Measurements from ENCODE around the gene SNN. TPM values are rescaled to one million over a fixed set of nuclear protein-coding genes. Genes with fewer than 3 reads are reported as not detected.
A peak's percentile ranks its signal among the peaks of the same experiment; 100 is the strongest.

SNN gene
- total and polyA plus RNA-seq, 12 donors, result 10.1 to 61.4 (median 35.9) TPM

DNA sequence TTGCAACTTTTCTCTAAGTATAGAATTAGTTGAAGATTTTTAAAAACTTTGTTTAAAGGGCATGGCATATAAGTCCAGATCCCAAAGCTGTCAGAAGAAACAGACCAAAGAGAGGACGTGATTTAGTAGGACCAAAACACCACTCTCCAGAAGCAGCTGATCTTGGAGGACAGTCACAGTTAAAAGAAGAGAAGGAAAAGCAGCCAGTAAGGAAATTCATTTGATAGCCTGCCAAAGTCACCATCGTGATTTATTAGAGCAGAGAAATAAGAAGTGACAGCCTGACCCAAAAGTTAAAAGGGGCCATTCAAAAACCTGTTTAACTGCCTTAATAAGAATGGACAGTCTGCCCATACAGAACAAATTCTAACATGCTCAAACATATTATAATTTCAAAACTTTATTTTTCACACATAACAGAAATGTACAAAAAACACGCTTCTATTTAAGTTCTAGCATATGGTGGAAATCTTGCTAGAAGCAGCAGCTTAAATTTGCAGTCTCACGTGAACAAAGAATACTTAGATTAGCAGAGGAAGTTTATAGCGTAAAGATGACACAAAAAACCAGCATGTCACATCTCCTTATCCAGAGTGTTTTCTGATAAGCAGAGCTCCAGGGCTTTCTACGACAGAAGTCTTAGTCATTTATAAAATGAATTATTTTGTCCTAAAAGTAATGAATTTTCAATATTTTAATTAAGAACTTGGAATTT is 37.2 kb downstream of the SNN start:
- peaks cover 2 to 47% (median 27%) of the 10 kb centered on the region in 9 donors for H3K4me1 ChIP-seq
- ATAC-seq (no peak), DNase-seq (no peak)
- intact Hi-C loops (cut with DNase I), result loop anchor here in 1 of 10 donors (2.0 kb wide), 1 partner anchor 31 kb away; no protein-coding TSS in a partner anchor
- H3K36me3 ChIP-seq, result peaks cover 0 to 78% (median 9%) of the 10 kb centered on the region in 9 donors
- WGBS, 2 donors, result 42 to 44% methylated on average over 6 of the region's 6 CpGs
- peak overlapping the region in 8 of 10 donors; percentile 0 to 78 (median 62) for H3K27ac ChIP-seq
- TF ChIP-seq, protein P1, sequence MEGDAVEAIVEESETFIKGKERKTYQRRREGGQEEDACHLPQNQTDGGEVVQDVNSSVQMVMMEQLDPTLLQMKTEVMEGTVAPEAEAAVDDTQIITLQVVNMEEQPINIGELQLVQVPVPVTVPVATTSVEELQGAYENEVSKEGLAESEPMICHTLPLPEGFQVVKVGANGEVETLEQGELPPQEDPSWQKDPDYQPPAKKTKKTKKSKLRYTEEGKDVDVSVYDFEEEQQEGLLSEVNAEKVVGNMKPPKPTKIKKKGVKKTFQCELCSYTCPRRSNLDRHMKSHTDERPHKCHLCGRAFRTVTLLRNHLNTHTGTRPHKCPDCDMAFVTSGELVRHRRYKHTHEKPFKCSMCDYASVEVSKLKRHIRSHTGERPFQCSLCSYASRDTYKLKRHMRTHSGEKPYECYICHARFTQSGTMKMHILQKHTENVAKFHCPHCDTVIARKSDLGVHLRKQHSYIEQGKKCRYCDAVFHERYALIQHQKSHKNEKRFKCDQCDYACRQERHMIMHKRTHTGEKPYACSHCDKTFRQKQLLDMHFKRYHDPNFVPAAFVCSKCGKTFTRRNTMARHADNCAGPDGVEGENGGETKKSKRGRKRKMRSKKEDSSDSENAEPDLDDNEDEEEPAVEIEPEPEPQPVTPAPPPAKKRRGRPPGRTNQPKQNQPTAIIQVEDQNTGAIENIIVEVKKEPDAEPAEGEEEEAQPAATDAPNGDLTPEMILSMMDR (IDR thresholded peaks at IDR 0.05), result no peak
- H3K27me3 ChIP-seq, result no peaks in the 10 kb centered on the region
- H3K4me3 ChIP-seq, result no peak overlapping the region
- H3K9me3 ChIP-seq, result no peaks in the 10 kb centered on the region

- peaks cover 3 to 47% (median 27%) of the 10 kb centered on the region in 9 donors for H3K4me1 ChIP-seq
- H3K36me3 ChIP-seq, result peaks cover 0 to 80% (median 13%) of the 10 kb centered on the region in 9 donors
- WGBS, 2 donors, result 59 to 73% methylated on average over 5 of the region's 5 CpGs
- TF ChIP-seq, protein P1 (IDR thresholded peaks at IDR 0.05), result no peak
- no peaks in the 10 kb centered on the region for H3K9me3 ChIP-seq
- no peaks in the 10 kb centered on the region for H3K27me3 ChIP-seq
- ATAC-seq, result peak; percentile 65 to 98 (median 88)
- H3K27ac ChIP-seq, result peak overlapping the region; percentile 0 to 78 (median 62)
- DNase-seq, result peak; percentile 32 to 48
- no peak overlapping the region for H3K4me3 ChIP-seq
- intact Hi-C loops (cut with DNase I), result no loop called here
Observed at GRCh38 chr16:11706180-11706742, 38.0 kb downstream of the SNN start.

- DNase-seq, result no peak
- ATAC-seq, result no peak
- Histone ChIP-seq H3K4me3 (no peak overlapping the region), H3K9me3 (no peaks in the 10 kb centered on the region), H3K4me1 (peaks cover 3 to 53% (median 27%) of the 10 kb centered on the region in 9 donors), H3K27me3 (no peaks in the 10 kb centered on the region), H3K36me3 (peaks cover 0 to 78% (median 14%) of the 10 kb centered on the region in 9 donors), H3K27ac (peak overlapping the region in 1 of 10 donors; percentile 25)
- intact Hi-C loops (cut with DNase I), result no loop called here
- 95 to 97% methylated on average over 4 of the region's 4 CpGs for WGBS, 2 donors
- TF ChIP-seq, protein P1 (IDR thresholded peaks at IDR 0.05), result no peak
Observed at GRCh38 chr16:11707679-11708197, 39.5 kb downstream of the SNN start.

DNA sequence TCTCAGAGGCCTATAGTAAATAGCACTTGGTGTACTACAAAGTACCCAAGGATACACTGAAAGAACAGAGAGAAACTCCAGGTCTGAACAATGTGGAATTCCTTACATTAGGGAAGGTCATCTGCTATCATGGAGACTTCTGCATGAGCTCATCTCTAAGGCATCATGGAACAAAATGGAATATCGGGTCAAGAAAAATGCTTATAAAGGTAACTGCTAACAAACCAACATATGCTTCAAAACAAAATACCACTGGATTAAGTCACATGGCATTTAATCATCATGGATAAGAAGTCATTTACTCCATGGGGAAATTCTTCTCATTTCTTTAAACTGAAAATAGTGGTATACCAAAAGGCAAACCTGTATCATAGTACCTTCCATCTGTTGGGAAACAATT is 40.2 kb downstream of the SNN start:
- DNase-seq (no peak), ATAC-seq (no peak)
- Histone ChIP-seq H3K36me3 (peaks cover 0 to 78% (median 14%) of the 10 kb centered on the region in 9 donors), H3K27me3 (no peaks in the 10 kb centered on the region), H3K27ac (peak overlapping the region in 1 of 10 donors; percentile 25), H3K9me3 (no peaks in the 10 kb centered on the region), H3K4me3 (no peak overlapping the region), H3K4me1 (peaks cover 3 to 53% (median 27%) of the 10 kb centered on the region in 9 donors)
- TF ChIP-seq, protein P1 (IDR thresholded peaks at IDR 0.05), result no peak
- intact Hi-C loops (cut with DNase I), result no loop called here
- 74 to 82% methylated on average over 1 of the region's 1 CpG for WGBS, 2 donors
